ENCODE results near the gene LBHD2.
A peak's percentile ranks its signal among the peaks of the same experiment; 100 is the strongest.

The LBHD2 gene

DNA sequence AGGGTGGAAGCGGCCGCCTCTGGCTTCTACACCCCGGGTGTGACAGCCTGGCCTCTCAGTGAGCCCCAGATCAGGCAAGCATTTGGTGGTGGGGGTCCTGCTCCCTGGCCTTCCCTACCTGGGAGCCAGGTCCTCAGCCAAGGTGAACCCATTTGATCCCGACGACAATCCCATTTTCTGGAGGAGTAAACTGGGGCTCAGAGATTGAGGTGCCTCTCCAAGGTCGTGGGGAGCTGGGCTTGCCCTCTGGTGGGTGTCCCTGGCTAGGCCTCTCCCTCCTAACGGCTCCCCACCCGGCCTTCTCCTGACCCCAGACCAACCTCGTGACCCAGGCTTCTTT is 7.8 kb downstream of the LBHD2 start:
- no peak for ATAC-seq

DNA sequence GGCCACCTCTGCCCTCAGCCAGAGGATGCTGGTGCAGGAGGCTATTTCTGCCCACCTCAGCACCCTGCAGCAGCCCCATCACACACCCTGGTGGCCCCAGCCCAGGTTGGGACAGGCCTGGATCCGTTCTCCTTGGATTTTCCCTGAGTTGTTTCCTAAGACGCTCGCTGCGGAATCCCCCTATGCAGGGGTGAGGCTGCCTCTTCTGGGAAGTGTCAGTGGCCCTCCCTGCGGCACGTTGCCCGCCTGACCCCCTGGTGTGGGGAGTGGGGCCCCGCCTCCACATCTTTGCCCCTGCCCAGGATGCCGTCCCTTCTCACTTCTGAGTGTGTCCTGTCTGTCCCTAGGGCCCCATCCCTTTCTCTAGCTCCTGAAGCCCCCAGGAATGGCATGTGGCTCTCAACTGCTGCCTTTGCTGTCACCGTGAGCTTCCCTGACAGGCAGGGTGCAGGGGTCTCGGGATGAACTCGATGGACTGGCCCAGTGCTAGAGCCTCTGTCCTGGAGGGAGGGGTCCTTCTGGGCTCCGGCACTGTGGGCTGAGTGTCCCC is 9.9 kb downstream of the LBHD2 start:
- no peak for ATAC-seq

DNA sequence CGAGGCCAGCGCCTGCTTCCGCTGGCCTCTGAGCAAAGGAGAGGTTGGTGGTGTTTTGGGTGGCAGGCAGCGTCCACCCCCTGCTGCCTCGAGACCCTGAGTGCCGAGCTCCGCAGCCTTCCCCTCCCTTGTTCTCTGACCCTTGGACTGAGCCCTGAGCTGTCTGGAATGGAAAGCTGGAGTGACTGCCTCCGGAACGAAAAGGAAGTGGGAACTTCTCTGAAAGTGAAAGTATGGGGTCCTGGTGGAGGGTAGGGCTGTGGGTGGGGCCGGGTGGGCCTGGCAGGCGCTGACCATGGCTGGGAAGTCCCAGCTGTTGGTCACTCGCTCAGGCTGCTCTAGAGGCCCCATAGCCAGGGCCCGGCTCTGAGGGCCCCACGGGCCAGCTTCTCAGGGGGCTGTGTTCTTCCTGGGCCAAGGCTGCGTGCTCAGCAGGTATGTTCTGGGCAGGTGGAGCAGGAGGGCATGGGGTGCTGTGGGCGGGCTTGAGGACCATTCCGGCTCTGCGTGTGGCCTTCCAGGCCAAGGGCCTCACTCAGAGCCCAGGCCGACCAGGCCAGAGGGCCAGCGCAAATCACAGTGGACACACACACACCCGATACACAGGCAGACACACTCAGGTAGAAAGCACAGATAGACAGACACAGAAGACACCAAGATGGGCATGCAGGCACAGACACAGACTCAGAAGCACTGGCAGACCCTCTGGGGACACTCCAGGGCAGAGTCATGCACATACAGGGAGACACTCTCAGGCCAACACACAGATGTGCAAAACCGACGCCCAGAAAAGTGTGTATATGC is 10.6 kb downstream of the LBHD2 start, which contains the start of gene EXOC3L4:
Gene EXOC3L4 (plus strand): TSS at position 320 of the 804 bp plus-strand sequence. CDS start 5,495 bp downstream, outside the sequence.
- no peak for ATAC-seq

DNA sequence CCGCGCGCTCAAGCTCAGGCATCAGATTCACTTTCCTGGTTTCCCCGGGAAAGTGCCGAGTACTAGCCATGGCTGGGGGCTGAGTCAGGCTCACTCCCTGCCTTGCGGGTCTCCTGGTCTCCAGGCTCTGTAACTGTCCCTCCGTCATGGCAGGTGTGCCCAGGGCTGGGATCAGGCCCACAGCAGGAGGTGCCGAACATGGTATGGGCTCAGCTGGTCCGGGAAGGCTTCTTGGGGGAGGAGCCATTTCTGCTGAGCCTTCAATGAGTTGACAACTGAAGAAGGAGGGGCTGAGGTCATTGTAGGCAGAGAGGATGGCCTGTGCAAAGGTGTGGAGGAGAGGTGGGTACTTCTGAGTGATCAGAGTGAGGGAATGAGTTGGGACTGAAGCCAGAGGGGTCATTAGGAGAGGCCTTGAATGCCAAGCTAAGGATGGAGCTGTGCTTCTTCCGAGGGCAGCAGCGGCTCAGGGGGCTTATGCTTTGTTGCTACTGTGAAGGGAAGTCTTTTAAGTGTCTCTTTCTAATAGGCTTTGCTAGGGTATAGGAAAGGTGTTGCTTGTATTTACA is 11.3 kb downstream of the LBHD2 start:
- no peak for ATAC-seq

DNA sequence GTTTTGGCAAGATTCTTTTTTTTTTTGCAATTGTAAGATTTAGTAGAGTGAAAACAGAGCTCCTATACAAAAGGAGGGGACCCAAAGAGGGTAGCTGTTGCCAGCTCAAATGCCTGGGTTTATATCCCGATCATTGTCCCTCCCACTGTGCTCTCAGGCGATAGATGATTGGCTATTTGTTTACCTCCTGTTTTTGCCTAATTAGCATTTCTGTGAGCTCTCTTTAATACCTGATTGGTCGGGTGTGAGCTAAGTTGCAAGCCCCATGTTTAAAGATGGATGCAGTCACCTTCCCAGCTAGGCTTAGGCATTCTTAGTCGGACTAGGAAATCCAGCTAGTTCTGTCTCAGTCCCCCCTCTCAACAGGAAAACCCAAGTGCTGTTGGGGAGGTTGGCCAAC is 12.4 kb downstream of the LBHD2 start:
- ATAC-seq = no peak

DNA sequence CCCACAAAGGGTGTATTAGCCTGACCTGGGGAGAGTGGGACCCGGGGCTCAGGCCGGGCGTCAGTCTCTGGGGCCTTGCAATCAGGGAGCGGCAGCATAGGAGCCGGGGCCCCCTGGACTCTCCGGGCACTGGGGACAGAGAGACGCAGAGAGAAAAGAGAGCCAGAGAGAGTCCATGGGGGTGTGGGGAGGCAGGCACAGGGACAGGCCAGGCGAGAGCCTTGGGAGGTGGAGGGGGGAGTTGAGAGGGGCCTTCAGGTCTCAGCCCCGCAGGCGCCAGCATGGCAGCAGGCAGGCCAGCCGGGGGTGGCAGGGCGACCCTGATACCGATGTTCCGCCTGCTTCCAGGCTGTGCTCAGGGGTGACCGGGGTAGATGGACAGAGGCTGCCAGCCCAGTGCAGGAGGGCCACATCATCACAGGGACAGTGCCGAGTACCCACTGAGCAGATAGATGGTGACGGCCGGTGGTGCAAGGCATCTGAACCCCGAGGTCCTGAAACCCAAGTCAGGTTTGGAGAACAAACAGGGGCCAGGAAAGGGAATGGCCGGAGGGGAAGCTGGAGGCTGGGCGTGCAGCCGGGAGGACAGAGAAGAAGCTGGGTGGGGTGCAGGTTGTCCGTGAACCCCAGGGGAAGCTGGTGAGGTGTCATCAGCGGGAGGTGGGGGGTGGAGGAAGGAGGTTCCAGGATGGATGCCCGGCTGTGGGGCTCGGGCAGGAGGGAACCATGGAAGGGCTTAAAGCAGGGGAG is 13.4 kb downstream of the LBHD2 start:
- ATAC-seq = no peak

DNA sequence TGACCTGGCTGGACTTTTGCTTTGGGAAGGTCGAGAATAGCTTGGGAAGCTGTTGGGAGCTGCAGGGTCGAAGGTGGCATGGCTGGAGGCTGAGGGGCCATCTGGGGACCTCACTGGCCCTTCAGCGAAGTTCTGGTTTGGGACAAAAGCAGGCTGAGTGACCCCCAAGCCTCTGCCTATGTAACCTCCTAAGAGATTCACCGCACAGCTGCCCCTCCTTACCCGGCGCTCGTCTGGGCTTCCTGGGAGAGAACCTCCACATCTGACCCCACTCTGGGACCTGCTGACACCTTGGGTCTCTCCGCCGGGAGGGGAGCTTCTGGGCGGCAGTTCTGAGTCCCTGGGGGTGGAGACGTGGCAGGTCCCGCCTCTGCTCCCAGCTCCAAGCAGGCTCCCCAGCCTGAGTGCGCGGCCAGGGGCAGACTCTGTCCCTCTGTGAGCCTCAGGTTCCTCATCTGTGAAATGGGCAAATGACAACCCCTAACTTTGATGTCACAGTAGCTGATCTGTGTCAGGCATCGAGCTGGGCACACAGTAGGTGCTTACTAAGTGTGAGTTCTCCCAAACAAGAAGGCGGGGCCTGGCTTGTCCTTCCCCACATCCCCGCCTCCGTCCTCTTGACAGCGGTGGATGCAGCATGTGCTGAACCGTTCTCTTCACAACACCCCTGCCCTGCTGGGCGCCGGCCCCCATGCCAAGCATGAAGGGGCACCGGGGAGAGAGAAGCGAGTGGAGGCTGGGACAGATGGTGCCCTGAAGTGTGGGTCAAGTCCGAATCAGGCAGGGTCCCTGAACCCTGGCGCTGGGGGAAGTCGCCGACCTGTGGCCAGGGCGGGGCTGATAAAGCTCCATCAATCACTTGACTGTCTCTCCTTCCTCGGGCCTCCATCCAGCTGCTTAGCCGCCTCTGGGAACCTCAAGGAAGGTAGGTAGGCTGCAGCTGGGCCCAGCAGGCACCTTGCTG is 14.3 kb downstream of the LBHD2 start:
- no peak for ATAC-seq

DNA sequence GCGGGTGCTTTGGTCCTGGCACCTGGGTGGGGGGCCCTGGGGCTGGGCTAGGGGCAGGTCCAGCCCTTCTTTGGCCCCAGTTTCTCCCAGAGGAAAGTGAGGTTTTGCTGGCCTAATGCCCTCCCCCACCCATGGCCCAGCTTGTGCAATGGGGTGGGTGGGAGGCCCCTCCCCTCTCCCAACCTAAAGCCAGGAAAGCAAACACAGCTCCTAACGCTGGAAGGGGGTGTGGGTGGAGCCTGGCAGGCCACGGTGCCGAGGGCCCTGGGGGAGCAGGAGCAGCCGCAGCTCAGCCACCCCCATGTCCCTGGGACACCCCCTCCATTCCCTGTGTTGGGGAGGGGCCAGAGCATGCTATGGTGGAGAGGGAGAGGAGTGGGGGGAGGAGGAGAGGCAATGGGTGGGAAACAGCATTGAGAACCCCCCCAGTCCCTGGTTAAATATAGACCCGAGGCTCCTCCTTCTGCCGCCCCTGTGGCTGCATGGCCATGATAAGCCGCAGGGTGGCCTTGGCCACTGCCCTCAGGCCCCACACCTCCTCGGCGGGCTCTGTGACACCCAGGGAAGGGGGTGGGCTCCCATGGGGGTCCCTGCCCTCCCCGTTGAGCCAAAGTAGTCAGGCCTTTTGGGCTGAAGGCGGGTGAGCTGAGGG is 15.2 kb downstream of the LBHD2 start:
- ATAC-seq = no peak

DNA sequence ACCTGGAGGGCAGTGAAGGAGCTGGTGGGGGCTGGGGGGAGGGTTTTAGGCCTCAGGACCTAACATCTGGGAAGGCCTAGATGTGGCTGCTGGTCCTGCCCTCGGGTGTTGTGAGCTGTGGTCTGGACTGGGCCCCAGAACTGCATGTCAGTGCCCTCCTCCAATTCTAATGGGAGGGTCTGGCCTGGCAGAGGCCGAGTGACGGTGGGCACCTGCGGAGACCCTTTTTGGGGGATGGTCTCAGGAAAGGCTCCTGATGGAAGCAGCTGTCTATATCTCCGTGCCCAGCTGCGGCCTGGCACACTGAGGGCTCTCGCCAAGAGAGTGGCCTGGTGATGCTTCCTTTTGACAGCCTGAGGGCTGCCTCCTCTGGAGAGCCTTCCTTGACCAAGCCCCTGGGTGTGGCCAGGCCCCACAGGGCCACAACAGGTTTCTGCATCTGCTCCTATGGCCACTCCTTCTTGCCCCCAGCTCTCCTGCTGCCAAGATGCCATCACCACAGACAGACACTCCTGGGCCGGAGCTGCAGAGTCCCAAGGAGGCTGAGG is 15.8 kb downstream of the LBHD2 start:
- no peak for ATAC-seq

DNA sequence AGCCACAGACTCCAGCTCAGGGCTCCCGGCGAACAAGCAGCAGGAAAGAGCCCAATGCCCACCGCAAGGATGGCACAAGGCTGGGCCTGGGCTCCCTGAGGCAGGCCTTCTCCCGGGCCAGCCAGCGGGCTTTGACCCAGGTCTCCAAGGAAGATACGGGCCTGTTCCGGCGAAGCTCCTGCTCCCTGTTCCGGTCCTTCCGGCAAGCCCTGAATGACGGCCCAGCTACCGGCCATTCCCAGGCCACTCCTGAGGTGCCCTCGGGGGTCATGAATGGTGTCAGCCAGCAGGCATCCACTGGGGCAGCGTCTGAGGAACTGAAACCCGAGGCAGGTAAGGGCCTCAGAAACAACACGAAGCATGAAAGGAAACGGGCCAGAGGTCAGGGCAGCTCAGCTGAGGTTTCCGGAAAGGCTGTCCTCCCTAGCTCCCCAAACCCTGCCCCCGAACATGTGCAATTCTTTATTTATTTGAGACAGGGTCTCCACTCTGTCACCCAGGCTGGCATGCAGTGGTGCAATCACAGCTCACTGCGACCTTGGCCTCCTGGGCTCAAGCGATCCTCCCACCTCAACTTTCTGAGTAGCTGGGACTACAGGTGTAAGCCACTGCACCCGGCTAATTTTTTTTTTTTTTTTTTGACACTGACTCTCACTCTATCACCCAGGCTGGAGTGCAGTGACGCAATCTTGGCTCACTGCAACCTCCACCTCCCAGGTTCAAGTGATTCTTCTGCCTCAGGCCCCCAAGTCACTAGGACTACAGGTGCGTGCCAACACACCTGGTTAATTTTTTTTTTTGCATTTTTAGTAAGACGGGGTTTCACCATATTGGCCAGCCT is 16.5 kb downstream of the LBHD2 start:
- ATAC-seq = no peak

DNA sequence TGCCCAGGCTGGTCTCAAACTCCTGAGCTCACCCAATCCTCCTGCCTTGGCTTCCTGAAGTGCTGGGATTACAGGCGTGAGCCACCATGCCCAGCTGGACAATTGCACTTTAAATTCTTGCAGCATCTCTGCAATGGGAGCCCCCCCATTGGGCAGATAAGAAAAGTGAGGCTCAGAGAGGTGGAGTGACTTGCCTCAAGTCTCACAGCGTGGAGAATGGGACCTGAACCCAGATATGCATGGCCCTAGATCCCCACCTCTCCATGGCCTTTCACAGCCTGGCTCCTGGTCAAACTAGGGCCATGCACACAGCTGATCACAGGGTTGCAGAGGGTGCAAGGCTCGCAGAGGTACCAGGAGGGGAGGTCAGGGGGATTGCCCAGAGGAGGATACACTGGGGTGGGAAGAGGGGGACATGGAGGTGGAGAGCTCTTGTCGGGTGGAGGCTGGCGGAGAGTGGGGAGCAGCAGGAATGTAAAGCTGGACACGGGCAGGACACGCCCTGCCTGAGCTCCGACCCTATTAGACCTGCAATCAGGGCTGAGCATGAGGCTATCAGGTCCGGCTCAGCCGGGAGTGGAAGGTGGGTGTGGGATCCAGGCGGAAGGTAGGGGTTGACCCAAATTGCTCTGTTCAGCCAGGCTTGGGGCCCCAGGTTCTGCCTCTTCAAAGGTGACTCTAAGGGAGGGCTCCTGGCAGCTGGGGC is 17.4 kb downstream of the LBHD2 start:
- ATAC-seq = no peak

DNA sequence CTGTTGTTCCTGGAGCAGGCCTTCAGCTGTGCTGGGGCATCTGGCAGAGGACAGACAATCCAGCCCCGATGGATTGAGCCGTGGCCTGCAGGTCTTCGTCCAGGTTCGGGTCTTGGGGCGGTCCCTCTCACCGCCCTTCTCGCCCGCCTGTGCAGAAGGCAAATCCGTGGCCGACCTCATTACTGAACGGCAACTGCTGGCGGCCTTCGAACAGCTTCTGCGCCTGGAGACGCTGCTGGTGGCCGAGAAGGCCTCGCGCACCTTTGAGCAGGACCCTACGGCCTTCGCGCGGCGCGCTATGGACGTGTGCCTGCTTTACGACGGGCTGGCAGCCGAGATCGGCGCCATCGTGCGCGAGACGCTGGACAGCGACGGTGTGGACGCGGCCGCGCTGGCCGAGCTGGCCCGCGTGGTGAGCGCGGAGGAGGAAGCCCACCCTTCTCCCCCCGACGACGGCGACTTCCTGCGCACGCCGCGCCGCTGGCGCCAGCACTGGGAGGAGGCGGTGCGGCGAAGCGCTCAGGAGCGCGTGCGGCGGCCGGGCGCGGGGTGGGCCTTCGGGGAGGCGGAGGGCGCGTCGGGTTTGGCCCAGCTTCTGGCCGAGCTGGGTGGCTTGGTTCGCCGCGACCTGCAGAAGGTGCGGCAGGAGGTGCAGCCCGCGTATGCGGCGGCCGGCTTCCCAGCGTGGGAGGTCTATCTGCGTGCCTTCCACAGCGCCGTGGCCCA is 18.1 kb downstream of the LBHD2 start:
- no peak for ATAC-seq

DNA sequence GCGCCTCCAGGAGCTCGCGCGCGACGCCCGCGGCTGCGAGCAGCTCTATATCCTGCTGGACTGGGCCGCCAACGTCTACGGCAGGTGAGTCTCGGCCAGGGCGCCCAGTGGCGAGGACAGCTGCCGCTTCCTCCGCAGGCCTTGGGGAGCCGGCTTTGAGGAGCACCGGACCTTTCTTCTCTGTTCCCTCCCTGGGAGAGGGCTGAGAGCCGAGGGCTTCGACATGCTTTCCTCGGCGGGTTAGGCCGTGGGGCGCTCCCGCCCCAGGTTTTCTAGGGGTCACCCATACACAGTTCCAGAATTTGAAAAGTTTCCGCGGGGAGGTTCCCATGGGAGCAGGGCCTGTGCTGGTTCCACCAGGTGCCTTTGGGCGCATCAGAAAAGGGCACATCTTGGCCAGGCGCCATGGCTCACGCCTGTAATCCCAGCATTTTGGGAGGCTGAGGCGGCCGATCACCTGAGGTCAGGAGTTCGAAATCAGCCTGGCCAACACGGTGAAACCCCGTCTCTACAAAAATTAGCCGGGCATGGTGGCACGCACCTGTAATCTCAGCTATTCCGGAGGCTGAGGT is 18.8 kb downstream of the LBHD2 start:
- ATAC-seq = no peak

DNA sequence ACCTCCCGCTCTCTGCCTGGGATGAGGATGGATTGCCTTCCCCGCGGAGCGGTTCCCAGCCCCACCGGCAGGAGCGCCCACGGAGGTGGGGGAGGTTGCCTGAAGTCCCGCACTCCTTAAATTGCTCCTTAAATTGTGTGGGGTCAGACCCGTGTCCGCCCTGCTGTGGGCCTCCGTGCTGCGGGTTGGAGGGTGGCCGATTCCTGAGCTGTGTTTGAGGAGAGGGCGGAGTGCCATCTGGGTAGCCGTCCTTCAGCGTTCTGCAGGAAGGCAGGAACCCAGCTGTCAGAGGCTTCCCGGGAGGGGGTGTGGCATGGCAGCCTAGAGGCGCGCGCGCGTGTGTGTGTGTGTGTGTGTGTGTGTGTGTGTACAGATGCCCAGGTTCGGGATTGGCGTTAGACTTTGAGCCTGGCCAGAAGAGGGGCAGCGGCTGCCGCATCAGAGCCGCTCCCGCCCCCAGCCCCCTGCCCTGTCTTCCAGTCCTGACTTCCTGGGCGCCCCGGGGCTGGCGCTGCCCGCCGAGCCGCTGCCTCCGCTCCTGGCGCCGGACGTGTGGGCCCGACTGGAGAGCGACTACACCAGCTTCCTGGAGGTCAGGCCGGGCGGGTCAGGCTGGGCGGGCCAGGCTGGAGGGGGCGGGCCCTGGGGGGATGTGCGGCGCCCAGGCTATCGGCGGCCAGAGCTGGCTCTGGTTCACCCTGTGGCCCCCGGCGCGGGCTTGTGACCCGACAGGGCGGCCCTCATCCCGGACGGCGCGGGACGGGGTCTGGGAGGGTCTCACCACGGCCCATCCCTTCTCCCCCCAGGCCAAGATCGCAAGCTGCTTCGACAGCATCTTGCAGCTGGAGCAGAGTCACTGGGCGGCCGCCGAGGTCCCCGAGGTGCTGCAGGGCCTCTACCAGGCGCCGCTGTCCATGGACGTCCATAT is 19.7 kb downstream of the LBHD2 start:
- ATAC-seq = no peak

DNA sequence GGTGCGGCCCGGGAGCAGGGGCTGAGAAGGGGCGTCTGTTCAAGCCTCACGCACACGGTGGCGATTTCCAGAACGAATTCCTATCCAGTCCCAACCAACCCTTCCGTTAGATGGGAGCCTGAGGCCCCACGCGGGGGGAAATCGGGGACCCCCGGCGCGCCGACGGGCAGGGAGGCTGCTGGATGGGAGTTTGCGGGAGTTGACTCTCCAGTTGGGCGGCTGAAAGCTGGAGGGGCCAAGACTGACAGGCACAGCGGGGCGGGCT is 20.3 kb downstream of the LBHD2 start:
- no peak for ATAC-seq

DNA sequence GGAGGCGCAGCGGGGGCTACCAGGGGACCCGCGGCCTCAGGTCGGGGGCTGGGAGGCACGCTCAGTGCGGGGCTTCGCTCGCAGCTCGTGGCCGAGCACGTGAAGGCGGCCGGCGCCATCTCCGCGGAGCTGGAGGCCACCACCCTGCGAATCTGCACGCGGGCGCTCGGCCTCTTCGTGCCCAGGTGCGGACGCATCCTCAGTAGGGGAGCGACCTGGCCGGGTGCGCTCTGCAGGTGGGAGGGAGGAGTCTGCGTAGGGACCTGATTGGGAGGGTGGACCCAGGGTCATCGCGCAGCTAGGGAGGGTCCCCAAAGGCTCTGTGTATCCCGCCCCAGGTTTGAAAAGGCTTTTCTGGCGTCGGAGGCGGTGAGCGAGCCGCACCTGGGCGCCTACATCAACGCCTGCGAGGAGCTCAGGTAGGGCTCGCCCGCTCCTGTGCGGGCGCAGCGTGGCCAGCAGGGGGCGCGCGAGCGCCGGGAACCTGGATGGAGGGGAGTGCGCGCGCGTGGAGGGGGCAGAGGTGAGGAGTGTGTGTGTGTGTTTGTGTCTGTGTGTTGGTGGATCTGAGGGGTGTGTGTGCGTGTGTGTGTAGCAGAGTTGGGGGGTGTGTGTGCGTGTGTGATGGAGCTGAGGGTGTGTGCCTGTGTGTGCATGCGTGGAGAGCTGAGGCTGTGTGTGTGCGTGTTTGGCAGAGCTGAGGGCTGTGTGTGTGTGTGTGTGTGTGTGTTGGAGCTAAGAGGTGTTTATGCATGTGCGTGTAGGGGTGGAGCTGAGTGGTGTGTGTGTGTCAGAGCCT is 20.8 kb downstream of the LBHD2 start:
- peak; percentile 85 to 86 for ATAC-seq

DNA sequence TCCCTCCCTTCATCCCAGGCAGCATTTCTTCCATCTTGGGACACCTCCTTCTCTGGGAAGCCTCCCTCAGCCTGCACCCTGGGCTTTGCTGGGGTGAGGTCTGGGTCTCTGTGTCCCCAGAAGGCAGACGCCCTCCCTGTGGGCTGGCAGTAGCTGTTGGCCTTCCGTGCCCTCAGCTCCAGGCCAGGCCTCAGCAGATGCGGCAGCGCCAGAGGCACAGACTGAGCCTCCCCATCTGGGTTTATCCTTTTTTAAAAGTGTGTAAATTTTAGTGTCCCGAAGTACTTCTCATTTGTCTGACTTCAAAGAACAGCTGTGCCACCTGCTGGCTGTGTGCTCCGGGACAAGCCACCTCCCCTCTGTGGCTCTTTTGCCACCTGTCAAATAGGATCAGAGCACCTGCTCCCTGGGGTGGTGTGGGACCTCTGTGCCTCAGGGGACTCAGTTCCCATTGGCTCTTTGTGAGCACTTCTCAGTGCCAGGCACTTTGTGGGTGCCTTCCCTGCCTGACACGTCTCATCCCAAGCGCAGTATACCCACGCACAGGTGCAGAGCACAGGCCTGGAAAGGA is 21.7 kb downstream of the LBHD2 start:
- no peak for ATAC-seq
